Stimulated activated CD8-positive, alpha-beta memory T cell treated with anti-CD3 and anti-CD28 coated beads, Interleukin-2, amount 100 ng/mL, for 48 hours (primary cell): ENCODE data around the gene DNASE1L3.

Source experiments
- DNase-seq, 2 donors: peaks; one replicate each; pipeline ENCODE4 v3.0.0-alpha.2; 2020; ENCODE audit warnings: low read depth in 2 of 2

DNASE1L3 gene

GRCh38 chr3:58160399-58160798 is 50.4 kb downstream of the DNASE1L3 start:
- no peak for DNase-seq

DNA sequence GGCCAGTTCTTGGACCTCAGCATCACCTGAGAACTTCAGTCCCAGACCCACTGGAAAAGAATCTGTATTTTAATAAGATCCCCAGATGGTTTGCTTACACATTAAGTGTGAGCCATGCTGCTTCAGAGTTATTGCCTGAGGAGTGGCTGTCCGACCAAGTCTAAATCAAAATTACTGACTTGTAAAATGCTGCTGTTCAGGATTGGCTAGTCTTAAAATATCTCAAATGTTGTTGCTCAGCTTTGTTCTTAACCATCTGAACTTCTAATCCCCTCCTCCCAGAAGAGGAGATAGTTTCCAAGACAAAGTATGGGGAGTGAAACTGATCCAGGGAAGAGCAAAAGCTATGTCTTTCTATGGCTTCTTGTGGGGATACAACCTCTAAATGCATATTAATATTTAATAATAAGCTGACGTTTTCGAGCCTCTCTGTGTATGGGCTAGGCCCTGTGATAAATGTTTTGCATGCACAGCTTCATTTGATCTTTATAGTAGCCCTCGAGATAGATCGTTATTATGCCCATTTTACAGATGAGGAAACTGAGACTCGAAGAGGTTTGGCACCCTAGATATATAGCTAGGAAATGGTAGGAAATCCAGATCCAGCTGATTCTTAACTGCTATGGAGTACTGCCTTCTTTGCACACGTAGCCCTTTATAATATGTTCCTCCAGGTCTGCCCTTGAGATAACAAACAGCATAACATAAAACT is 52.2 kb downstream of the DNASE1L3 start:
- DNase-seq = no peak

DNA sequence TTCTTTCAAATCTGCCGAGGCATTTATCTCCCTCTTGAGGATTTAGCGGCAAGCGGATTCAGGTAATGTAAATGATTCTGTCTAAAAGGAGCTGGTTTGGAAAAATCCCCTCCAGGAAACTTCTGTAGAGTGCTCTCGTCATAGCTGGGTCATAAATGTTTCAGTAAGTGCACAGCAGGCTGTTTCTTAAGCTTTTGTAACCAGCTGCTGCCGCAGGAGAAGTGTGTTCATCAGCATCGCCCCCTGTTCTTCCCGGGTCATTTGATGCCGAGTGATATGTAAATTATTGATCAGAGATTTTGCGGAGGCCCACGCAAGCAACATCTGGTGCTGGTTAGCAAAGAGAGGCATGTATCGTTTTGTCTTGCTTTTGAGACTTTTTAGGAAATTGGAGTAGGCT is 53.1 kb downstream of the DNASE1L3 start:
- no peak for DNase-seq

GRCh38 chr3:58155838-58156237 is 54.9 kb downstream of the DNASE1L3 start:
- DNase-seq = no peak

GRCh38 chr3:58154626-58155449 is 55.9 kb downstream of the DNASE1L3 start:
- no peak for DNase-seq

DNA sequence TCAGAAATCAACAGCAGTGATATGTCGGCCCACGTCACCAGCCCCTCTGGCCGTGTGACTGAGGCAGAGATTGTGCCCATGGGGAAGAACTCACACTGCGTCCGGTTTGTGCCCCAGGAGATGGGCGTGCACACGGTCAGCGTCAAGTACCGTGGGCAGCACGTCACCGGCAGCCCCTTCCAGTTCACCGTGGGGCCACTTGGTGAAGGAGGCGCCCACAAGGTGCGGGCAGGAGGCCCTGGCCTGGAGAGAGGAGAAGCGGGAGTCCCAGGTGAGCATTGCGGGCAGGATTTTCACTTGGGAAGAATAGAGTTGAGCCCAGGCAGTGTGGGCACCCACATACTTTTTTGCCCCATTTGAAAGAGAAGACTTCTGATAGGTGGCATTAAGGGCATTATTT is 57.4 kb downstream of the DNASE1L3 start:
- no peak for DNase-seq

- DNase-seq = no peak
These were observed 58.4 kb downstream of the DNASE1L3 start for GRCh38 chr3:58152225-58153015.

DNA sequence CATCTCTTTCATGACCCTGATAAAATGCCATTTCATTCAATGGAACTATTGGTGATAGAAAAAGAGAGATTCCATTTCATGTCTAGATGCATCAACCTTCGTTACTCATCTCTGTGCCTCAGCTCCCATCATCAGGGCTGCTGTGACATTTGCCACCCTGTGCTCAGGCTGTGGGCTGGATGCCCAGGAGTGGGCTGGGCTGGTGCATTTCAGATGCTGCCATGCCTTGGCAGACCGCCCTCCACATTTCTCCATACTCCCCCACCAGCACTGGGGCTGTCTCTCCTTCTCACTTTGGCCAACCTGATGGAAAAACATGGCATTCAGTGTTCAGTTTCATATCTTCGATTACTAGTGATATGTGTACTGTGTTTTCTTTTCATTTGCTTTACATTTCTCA is 59.1 kb downstream of the DNASE1L3 start:
- DNase-seq = no peak

GRCh38 chr3:58150810-58151199 is 60.0 kb downstream of the DNASE1L3 start:
- DNase-seq = no peak

- DNase-seq = no peak
These were observed 60.5 kb downstream of the DNASE1L3 start for GRCh38 chr3:58150130-58150809.

- DNase-seq = no peak
These were observed 62.7 kb downstream of the DNASE1L3 start for GRCh38 chr3:58148049-58148448.

DNA sequence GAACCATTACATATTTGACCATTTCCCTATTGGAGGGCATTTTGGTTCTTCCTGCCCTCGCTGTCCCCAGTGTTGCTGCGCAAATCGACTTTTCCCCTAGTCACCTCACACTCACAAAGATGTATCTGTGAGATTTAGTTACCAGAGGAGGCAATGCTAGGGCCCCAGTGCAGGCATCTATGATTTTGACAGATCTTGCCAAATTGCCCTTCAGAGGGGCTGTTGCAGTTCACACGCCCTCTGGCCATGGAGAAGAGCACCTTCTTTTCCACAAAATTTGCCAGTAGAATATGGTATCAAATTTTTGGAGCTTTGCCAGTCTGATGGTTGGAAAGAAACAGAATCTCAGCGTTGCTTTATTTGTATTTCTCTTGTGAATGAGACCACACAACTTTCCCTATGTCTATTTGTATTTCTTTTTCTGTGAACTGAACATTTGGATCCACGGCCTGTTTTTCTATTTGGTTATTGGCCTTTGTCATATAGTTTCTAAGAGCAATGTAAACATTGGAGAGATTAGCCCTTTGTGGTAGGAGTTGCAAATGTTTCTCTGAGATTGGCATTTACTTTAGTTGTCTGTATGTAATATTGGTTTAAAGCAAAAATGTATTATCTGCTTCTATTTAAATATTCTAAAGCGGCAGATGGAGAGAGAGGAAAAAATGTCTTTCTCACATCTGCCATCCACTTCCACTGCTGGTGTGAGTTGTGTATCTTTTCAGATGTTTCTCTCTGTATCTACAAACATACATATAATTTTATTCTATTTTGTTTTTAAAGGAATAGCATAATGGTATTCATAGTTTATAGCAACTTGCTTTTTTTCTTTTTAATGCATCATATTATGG is 66.1 kb downstream of the DNASE1L3 start:
- DNase-seq = no peak

- no peak for DNase-seq
These were observed 67.2 kb downstream of the DNASE1L3 start for GRCh38 chr3:58143417-58144055.
